C4-2B (cell line): ENCODE results near the gene MNT.

ENCODE experiments used
- H3K27ac ChIP-seq: fragments of 450-650 bp; 2 replicates; pipeline ENCODE4 v1.5.1; 2017
- CTCF ChIP-seq: fragments of 450-650 bp; conservative IDR thresholded peaks from 2 replicates; pipeline ENCODE4 v1.5.1; 2017; ENCODE audit warnings: mild to moderate bottlenecking
- ZFX ChIP-seq: fragments of 450-650 bp; IDR thresholded peaks from 2 replicates; pipeline ENCODE4 v1.6.1; 2017

MNT gene

GRCh38 chr17:2396568-2397246 is 4.2 kb downstream of the MNT start:
- peak overlapping the region; percentile 97 for H3K27ac ChIP-seq
- TF ChIP-seq CTCF (no peak), ZFX (0 out of 2 replicates have a peak, but pooled peaks have one; percentile 23)

- TF ChIP-seq CTCF (no peak; the same call in 1 of the 2 replicates), ZFX (no peak)
- H3K27ac ChIP-seq = peak overlapping the region; percentile 97
Observed at GRCh38 chr17:2396192-2396567, 4.7 kb downstream of the MNT start.

DNA sequence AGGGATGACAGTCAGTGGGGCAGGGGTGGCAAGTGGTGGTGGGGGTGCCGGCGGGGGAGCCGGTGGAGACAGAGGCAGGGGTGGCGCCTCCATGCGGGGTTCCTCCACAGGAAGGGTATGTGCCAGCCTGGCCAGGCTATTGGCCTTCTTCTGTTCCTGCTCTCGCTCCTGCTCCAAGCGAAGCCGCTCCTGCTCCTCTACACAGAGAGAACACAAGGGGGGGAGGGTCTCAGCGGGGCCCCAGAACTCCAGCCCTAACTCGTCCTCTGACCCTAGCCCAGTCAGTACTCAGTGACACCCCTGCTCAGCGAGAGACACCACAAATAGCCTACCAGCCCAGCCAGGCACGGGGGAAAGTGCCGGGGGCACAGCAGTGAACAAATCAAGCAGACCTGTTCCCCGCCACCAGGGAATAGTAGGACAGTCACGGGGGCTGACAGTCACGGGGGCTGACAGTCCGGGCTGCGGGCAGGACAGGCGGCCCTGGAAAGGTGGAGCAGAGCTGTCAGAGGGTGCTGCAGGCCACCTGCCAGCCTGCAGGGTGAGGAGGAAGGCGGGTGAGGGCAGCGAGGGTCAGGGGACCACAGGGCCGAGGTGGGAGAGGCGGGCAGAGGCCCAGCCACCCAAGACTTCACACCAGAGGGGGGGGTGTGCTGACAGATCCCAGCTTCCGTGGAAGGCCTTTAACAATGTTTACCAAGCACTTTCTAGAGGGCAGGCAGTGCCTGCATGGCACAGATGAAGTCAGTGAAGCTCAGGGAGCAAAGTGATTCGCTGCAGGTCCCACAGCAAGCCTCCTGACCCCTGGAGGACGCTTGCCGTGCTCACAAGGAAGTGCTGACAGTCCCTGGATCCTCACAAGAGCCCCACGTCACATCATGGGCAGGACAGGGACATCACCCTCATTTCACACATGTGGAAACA is 5.3 kb downstream of the MNT start:
- no peak; the same call in 1 of the 2 replicates for TF ChIP-seq CTCF
- no peak for TF ChIP-seq ZFX
- peak overlapping the region; percentile 97 for H3K27ac ChIP-seq

DNA sequence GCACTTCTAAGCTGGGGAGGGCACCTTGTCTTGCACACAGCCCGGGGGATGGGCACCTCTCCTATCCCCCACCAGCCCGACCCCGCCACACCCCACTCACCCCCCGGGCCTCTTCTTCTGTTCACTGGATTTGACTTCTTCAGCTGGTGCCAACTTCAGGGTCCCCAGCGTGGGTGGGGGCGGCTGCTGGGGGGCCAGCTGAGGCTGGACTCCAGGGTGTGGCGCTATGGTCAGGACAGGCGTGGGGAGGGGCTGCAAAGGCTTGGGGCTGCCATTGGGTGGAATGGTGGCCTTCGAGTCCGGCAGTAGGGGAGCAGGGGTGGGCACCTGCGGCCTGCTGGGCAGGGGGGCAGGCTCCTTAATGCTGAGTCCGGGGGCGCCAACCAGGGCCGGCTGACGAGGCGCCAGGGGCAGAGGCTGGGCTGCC is 6.1 kb downstream of the MNT start:
- peak overlapping the region; percentile 97 for H3K27ac ChIP-seq
- no peak for TF ChIP-seq CTCF
- no peak for TF ChIP-seq ZFX

DNA sequence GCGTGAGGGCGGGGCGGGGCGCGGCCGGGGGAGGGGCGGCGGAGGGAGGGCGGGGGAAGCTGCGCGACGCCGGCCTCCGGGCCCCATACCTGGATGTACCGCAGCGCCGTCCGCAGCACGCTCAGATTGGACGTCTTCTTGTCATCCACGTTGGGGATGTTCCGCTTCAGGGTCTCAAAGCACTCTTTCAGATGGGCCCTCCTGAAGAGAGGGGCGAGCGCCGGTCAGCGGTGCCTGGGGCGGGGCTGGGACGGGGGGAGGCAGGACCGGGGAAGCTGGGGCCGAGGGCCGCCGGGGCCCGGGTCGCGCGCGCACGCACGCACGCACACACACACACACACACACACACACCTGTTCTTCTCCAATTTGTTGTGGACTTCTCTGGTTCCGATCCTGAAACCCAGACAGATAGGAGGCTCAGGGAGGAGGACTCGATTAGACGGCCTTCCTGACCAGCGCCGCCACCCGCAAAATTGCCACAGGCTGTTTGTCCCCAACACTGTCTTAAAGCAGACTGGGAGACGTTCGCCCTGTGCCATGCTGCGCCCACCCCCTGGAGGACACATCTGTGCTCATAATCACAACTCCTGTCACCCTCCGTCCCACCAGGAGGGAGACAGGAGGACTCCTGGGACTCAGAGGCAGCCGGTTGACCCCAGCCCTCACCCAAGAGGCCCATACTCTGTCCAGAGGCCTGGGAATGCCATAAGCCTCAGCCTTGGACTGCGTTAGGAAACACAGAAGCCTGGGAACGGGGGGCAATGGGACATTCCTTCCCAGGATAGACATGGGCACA is 6.7 kb downstream of the MNT start:
- TF ChIP-seq CTCF (no peak), ZFX (no peak)
- peak overlapping the region; percentile 97 for H3K27ac ChIP-seq

DNA sequence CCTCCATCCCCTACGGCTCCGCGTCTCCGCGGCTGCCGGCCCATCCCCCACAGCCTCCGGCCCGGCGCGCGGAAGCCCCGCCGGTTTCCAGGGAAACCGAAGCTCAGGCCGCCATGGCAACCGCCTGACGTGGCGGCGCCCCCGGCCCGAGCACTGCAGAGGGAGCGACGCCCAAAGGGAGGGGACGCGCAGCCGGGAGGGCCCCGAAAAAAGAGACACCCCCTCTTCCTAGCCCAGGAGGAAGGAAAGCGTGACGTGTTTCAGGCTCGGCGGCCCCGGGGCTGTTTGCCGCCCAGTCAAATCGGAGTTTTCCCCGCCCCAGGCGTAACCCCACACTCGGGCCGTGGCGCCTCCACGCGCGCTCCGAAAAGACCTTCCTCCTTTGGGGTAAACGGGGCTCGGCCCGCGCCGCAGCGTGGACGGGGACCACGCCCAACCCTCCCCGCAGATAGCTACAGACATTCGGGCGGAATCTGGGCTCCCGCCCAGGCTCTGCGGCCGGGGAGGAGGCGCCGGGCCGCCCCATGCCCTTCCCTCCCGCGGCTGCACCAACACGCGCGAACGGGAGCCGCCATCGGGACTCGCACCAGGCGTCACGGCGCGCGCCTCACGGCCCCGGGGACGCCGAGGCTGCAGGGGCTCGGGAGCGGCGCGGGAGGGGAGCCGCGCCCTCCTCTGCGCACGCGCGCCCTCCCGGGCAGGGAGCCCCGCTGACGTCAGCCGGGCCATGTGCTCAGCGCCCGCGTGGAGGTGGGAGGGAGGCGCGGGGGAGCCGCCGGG is 7.5 kb downstream of the MNT start:
- peak overlapping the region; percentile 97 for H3K27ac ChIP-seq
- TF ChIP-seq CTCF (no peak), ZFX (no peak)
